Hematopoietic multipotent progenitor cell treated with erythropoietin and hydrocortisone succinate and interleukin-3 and kit ligand, for 6 days (in vitro differentiated cells): ENCODE results near the gene PIGK.
A peak's percentile ranks its signal among the peaks of the same experiment; 100 is the strongest.

Experiments used
- DNase-seq: peaks from one replicate; pipeline ENCODE4 v3.0.0-alpha.2; 2015

The PIGK gene

DNA sequence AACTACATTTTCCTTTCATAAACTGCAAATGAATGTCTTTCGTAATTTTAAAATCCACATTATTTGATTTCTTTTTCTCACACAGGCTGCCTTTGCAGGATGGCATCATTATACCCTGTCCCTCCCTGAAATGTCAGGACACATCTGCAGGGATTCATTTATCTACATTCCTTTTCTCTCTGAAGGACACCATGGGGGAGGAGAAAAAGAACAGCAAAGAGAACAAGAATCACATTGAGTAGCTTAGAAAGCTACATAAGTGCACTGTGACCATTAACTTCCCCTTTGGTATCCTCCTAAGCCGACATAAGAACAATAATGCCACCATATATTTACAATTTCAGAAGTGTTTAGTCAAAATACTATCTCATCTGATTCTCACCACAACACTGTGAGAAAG lies 129.5 kb downstream of the PIGK start:
- DNase-seq: no peak

DNA sequence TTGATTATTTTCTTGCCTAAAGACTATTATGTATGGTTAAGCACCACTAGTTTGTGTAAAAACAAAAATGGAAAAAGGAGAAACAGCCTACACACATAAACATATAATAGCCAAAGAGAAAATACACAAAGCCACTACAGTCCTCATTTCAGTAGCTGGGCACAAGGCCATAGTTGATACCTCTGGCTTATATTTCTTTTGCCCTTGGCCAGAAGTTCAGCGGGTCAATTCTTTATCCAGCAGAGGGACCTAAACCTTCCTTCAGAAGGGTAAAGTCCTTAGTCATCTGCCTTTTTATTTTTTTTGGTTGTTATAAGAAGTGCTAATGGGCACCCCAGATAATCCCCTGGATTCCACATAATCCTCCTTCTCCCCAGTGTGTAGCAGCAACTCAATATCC lies 134.1 kb downstream of the PIGK start:
- DNase-seq: no peak

DNA sequence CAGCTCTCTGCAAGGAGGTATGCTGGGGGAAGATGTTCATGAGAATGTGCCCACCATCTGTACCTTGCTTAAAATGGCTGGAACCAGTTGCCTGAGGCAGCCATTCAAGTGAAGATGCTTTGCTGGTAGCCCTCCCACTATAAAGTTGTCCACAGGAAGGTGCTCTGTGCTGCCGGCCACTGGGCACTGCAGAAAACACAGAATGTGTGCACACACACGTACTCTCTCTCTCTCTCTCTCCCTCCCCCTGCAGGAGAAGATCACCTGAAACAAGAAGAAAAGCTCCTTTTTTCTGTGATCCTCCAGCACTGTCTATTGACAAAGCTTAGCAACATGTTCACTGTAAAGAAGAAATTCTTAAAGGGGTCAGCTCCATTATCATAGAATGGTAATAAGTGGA lies 134.8 kb downstream of the PIGK start:
- DNase-seq: no peak

DNA sequence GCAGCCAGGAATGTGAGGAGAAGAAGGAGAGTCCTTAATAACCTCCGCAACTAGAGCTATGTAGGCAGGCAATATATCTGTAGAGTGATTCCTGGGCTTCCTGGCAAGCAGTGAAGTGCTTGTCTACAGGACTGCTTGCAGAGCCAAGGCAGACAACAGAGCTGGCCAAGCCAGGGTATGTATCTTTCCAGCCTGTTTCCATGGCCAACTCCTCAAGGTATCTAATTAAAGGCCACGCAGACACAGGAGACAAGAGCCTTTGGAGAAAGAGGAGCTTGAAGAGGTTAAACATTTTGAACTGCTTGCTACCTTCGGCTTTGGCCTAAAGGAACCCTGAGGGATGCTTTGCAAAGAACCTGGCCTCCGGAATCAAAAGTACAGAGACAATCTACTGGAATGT lies 137.4 kb downstream of the PIGK start:
- DNase-seq: no peak

- peak; percentile 2 for DNase-seq
These were observed 142.5 kb downstream of the PIGK start for GRCh38 chr1:77076759-77077158.

- no peak for DNase-seq
These were observed 151.2 kb downstream of the PIGK start for GRCh38 chr1:77068013-77068412.

- no peak for DNase-seq
These were observed 153.4 kb downstream of the PIGK start for GRCh38 chr1:77065693-77066342.

DNA sequence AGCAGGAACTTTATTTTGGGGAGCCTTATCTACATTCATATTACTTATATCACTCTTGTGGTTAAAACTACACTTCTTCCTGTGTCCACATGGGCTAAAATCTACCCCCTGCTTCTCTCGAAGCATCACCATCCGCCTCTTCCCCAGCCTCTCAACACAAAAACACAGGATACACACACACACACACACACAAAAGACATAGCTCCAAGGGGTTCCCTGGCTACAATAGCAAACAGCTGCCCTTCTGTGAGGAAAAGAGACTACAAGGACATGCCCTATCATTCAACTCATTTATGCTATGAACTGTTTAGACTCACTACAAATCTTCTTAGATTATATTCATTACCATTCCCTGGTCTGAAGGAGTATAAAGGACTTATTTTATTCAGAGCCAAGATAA lies 155.0 kb downstream of the PIGK start:
- no peak for DNase-seq

- no peak for DNase-seq
These were observed 156.1 kb downstream of the PIGK start for GRCh38 chr1:77063118-77063517.

GRCh38 chr1:77061162-77061561 lies 158.1 kb downstream of the PIGK start:
- DNase-seq: no peak

DNA sequence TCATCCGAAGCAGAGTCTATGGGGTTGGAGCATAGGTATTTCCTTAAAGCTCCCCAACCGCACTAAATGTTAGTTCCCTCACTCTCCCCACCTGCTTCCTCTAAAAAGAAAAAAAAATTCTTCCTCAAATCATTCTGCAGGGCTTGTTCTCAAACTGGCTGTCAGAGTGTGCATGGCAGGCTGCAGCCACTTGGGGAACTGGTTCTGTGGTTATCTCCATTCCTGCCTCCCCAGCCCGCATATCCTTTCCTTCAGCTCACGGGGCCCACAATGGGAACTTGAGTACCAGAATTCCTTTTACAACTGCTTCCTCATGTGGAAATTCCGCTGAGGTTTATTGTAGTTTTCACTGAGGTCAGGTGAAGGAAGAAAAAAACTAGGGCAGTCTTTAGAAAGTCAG lies 159.2 kb downstream of the PIGK start:
- peak; percentile 18 for DNase-seq

- DNase-seq: no peak
These were observed 161.1 kb downstream of the PIGK start for GRCh38 chr1:77057994-77058585.

DNA sequence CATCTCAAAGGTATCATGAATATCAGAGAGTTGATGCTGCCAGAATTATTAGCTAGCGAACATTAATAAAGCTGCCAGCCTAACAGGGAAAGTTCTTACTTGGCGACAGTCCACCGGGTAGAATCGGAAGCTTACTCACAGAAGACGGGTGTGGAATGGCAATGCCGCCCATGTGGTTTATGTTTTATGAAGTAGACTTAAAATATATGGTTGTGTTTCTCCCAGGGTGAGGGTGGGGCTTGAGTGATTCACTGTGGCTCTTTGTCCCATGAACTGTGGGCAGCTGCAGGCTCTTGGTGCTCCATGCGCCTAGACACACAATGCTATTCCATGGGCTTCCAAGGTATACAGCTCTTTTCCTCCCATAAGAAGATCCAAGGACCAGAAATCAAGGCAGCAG lies 162.7 kb downstream of the PIGK start:
- no peak for DNase-seq

GRCh38 chr1:77051425-77051824 lies 167.8 kb downstream of the PIGK start:
- DNase-seq: no peak

DNA sequence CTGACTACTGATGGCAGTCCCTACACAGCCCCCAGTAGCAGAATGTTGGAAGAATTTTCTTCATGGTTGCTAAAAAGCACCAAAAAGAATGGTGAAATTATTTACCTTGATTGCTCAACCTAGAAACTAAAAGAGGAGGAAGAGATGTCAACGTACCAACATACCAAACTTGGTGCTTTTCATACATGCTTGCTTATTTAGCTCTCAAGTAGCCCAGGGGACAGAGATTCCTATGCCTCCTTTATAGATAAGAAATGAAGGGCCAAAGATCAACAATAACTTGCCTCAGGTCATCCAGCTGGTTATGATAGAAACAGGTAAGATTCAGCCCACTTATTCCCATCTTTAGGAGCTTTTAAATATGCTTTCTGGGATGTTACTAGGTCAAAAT lies 170.6 kb downstream of the PIGK start:
- no peak for DNase-seq

- no peak for DNase-seq
These were observed 171.1 kb downstream of the PIGK start for GRCh38 chr1:77047978-77048614.

DNA sequence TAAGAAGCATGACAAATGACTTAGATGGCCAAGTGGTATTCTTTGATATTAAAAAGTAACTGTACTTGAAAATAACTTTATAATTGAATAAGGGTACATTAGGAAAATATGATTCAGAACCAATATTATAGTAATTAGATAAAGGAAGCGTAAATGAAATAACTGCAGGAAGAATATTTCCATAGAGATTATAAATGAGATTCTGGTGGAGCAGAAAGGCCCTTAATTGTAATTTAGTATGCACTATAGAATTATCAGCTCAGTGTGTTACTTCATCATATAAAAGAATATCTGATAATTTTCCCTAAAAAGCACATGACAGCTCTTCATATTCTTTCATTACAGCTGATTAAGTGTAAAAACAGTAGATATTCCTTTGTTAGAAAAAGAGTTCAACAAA lies 171.7 kb downstream of the PIGK start:
- DNase-seq: no peak

GRCh38 chr1:77044133-77044849 lies 174.9 kb downstream of the PIGK start:
- DNase-seq: no peak

DNA sequence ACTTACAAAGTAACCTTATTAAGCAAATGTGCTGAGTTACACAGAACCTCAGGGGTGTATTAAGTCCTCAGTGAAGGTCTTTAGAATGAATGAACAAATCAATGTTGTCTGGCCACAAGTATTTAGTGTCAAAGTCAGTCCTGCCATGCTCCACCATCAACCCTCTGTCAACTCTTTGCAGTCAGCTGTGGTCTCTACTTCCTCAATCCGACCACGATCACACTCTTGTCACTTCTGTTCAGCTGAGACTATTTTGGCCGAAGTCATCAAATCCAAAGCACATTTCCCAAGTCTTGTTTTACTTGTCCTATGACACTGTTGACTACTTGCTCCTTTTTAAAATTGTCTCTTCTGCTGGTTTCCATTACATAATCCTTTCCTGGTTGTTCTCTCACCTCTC lies 178.4 kb downstream of the PIGK start:
- peak; percentile 2 for DNase-seq

DNA sequence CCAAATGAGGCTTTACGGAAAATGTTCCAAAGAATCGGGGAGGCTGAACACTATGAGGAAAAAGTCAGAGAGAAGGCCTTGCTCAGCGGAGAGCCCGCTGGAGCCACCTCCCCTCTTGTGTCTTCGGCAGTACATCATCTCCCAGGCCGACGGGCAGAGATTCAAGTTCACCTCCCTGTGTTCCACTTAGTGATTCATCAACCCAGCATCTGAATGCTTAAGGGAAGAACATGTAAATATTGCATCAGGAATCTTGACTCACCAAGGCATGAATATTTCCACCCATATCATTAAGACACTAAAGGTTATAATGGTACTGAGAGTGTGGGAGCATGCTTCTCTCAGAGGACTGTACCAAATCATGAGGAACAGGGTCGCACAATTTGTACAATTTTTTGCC lies 179.5 kb downstream of the PIGK start:
- DNase-seq: no peak

GRCh38 chr1:77039111-77039510 lies 180.1 kb downstream of the PIGK start:
- no peak for DNase-seq
